ENCODE results near the gene TMPRSS9.

DNA sequence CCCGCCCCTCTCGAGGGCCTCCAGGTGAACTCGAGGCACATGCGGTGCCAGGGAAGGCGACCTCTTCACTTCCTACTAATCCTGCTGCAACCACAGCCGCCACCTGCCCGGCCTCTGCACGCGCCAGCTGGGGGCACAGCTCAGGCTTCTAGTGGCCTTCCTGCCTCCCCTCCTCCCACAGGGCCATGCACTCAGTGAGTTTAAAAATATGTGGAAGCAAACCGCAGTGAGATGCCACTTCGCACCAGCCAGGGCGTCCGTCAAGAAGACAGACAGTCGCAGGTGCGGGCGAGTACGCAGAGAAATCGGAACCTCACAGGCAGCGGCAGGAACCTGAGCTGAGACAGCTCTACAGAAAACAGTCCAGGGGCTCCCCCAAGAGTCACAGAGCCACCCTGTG lies 86.3 kb downstream of the TMPRSS9 start:
- TF ChIP-seq CTCF (IDR thresholded peaks at IDR 0.05) (no peak), POLR2A (IDR thresholded peaks at IDR 0.05) (no peak)

Data from thyroid gland (tissue), 4 donors.